ENCODE measurements around the gene PIH1D1.

The PIH1D1 gene

DNA sequence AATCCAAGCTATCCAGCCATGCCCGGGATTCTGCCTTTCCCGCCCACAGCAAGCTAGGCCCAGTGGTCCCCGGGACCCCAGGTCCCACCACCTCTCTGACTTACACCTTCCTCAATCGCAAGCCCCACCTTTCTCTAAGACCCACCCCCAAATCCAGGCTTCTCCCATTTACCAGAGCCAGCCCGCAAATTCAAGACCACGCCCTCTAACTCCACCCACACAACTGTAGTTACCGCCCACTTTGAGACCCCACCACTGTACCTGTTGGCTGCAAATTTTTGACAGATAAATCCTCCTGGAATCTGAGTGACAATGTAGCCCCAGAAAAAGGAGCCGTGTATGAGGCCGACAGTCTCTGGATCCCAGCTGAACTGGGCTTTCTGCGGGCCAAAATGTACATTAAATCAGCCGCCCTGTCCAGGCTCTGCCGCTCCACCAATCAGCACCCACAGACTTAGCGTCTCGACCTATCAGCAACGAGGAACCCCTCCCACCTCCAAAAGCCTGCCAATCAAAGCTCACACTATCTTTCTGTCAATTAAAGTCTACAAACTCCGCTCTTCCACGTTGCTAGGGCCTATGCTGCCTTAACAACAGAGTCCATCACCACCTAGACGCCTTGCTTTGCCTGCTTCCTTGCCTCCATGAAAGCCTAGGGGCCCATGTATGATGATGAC lies 16.6 kb downstream of the PIH1D1 start:
- no peak for DNase-seq (ENCODE audit: low spot score)

DNA sequence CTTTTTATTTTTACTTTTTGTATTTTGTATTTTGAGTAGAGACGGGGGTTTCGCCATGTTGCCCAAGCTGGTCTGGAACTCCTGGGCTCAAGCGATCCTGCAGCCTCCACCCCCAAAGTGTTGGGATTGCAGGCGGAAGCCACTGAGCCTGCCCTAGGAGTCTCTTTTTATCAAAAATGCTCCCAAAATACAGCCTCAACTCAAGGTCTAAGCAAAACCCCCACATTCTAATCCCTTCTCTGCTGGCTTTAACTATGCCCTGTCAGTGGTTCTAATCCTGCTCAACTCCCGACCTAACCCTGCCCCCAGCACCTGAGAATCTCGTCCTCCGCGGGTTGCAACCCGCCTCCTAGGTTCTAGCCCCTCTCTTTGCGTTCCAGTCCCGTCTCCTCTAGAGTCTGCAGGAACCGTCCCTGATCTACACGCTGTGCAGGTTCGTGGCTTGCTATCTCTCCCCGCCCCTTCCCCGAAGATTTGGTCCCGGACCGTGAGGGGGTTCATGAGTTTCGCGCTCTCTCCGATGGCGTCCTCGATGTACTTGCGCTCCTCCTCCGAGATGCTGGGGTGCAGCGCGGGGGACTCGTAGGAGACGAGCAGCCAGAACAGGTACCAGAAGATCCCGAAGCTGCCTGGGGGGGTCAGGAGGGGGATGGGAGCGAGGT lies 18.2 kb downstream of the PIH1D1 start:
- DNase-seq (ENCODE audit: low spot score) = no peak

DNA sequence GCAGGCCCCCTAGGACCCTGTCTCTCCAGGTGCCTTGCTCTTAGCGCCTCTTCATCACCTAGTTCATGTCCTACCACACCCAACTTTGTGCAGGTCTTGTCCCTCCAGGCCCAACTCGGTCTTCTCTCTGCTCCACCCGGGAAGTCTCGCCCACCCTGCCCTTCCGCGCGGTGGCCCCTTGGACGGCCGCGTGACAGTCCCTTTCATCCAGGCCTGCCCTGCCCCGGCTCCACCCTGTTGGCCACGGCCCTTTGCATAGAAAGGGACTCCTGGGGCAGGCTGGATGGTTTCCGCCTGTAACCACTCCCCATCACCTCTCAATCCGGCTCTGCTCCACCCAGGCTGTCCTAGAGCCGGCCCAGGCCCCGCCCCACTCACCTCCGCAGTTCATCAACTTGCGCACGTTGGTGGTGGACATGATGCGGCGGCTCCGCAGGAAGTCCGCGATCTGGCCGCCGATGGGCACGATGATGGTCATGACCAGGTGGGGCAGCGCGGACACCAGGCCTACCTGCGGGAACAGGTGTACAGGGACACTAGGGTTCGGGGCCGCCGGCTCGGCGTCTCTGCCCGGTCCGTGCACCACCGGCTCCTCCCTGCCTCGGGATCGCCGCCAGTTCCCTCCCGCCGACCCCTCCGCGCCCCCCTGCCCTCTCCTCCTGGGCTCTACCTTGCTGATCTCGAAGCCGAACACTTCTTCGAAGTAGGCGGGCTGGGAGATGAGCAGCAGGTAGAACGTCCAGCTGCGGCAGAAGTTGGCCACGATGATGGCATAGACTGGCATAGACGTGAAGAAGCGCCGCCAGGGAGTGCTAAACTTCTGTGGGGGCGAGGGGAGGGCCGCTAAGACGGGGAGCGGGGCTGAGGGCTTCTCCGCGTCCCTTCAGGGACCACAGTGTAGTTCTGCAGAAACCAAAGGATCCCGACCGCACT lies 19.2 kb downstream of the PIH1D1 start:
- DNase-seq (ENCODE audit: low spot score) = no peak

GRCh38 chr19:49431330-49431749 lies 20.3 kb downstream of the PIH1D1 start:
- no peak for DNase-seq (ENCODE audit: low spot score)

GRCh38 chr19:49430678-49431329 lies 20.8 kb downstream of the PIH1D1 start:
- DNase-seq (ENCODE audit: low spot score) = no peak

DNA sequence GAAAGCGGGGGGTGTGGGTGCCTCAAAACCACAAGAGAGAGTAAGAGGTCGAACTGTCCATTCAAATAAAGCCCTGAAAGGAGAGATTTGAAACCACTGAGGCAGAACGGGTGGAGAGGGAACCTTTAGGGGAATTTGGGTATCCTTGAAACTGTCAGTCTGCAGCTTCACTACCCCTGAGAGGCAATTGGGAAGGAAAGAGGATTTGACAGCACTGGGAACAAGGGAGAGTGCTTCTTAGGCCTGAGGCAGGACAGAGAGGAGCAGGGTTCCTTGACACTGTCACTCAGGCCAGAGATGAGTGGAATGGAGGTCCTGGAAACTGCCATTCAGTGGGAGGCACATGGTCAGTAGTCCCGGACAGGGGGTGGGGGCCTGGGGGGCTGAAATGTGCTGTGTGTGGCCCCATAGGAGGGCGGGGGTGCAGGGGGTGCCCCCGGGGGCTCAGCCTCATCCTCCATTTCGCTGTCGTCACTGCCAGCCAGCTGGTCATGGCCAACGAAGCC lies 21.4 kb downstream of the PIH1D1 start:
- no peak for DNase-seq (ENCODE audit: low spot score)

DNA sequence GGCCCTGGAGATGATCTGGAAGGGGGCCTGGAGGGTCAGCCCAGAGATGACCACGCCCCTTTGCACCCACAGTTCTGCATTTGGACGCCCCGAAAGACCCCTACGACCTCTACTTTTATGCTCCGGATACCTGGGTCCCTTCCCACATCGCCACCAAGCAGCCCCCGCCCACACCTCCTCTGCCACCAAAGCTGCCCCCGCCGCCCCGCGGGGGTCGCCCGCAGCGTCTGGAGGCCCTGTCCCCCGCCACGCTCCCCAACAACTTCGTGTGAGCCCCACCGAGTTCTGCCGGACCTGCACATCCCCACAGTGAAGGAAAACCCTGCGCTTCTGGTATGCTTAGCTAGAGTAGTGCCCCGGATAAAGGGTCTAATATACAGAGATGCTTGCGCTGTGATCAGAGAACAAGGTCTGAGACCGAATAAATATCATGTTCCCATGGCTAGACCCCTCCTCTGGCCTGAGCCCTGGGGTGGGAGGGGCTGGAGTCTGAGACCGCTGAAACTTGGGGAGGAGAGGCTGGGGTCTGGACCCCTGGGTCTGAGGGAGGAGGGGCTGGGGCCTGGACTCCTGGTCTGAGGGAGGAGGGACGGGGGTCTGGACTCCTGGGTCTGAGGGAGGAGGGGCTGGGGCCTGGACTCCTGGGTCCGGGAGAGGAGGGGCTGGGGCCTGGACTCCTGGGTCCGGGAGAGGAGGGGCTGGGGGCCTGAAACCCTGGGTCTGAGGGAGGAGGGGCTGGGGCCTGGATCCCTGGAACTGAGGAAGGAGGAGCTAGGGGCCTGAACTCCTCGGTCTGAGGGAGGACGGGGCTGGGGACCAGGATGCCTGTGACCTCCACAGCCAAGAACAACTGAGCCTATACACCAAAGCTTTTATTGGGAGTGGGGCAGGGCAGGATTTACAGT lies 22.8 kb downstream of the PIH1D1 start:
- no peak for DNase-seq (ENCODE audit: low spot score)

DNA sequence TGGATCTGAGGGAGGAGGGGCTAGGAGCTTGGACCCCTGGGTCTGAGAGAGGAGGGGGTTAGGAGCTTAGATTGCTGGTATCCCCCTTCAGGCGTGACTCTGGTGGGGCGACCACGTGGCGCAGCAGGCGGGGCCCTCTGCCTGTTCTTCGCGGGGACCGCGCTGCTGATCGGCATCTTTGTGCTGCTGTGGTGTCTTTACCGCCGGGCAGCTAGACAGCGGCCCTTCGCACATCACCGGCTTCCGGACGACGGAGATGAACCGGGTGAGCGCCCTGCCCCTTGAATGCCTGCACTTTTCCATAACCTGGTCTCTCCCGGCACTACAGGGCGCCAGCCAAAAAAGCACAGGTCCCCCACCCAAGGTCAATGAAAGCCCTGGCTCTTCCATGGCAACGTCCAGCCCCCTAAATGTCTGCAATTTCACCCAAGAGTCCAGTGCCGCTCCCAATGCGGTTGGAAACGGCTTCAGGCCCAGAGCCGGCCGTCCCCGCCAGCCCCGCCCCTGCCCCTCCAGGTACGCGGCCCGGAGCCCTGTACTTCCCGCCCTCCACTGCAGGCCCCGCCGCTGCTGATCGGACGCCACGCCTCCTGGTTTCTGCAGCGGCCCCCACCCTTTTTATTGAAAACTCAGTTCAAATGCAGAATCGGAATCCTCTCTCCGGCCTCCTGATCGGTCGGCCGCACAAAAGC lies 23.6 kb downstream of the PIH1D1 start:
- no peak for DNase-seq (ENCODE audit: low spot score)

- DNase-seq (ENCODE audit: low spot score) = no peak
Observed at GRCh38 chr19:49427339-49427738, 24.3 kb downstream of the PIH1D1 start.

- no peak for DNase-seq (ENCODE audit: low spot score)
Observed at GRCh38 chr19:49425922-49426592, 25.6 kb downstream of the PIH1D1 start.

GRCh38 chr19:49425178-49425577 lies 26.4 kb downstream of the PIH1D1 start, which contains the start of gene GFY:
Gene GFY (plus strand): TSS chr19:49425388. CDS start chr19:49426431, 1,043 bp downstream.
- no peak for DNase-seq (ENCODE audit: low spot score)

DNA sequence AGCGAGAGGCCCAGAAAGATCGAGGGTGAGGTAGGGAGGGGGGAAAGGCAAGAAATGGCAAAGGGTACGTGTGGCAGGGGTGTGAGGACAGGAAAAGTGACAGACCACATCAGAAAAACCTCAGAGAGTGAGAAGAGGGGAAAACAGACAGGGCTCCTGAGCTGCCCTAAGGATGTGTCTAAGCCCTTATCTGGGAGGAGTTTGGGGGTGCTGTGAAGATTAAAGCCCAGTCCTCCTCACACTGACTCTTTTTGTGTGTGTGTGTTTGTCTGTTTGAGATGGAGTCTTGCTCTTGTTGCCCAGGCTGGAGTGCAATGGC lies 27.7 kb downstream of the PIH1D1 start:
- no peak for DNase-seq (ENCODE audit: low spot score)

DNA sequence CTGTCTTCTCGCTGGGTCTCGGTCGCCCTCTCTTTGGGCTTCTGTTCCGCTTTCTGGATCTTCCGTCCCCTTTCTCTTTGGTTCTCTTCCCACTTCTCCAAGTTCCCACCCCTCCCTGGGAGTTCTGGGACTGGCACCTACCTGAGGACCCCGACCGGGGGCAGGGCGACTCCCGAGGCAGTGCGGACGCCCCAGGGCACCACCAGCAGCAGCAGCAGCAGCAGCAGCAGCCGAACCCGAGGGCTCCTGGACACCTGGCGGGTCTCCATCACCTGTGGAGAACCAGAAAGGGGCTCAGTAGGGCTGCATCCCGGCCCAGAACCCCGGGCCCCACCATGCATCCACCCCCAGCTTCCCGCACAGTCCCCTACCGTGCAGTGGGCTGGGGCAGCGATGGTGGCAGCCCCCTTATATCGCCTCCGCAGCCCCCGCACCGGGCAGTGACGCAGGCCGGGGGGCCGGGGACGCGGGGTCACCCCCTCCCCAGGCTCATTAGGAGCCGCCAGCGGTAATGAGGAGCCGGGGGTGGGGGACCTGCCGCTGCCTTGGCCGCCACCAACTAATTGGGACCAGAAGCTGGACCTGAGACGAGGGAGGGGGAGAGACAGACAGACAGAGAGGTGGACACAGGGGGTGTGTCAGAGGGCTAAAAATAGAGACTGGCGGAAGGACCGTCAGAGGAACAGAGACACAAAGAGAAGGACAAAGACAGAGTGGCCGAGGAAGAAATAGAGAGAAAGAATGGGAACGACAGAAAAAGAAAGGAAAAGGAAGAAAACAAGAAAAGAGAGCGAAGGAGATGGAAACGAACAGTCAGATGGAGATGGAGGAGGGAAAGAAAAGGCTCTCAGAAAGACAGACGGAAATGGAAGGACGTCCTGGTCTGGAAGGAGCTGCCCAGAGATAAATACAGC lies 28.3 kb downstream of the PIH1D1 start, which contains the start of gene PTH2:
TSS of gene PTH2 (minus strand) at position 371 of the 914 bp plus-strand sequence. CDS start at position 269, 102 bp downstream.
- DNase-seq (ENCODE audit: low spot score) = no peak

- DNase-seq (ENCODE audit: low spot score) = peak; percentile 70
Observed at GRCh38 chr19:49422407-49423070, 29.1 kb downstream of the PIH1D1 start.

- DNase-seq (ENCODE audit: low spot score) = no peak
Observed at GRCh38 chr19:49421878-49422202, 29.8 kb downstream of the PIH1D1 start.

- DNase-seq (ENCODE audit: low spot score) = peak; percentile 67
Observed at GRCh38 chr19:49421039-49421877, 30.4 kb downstream of the PIH1D1 start.

DNA sequence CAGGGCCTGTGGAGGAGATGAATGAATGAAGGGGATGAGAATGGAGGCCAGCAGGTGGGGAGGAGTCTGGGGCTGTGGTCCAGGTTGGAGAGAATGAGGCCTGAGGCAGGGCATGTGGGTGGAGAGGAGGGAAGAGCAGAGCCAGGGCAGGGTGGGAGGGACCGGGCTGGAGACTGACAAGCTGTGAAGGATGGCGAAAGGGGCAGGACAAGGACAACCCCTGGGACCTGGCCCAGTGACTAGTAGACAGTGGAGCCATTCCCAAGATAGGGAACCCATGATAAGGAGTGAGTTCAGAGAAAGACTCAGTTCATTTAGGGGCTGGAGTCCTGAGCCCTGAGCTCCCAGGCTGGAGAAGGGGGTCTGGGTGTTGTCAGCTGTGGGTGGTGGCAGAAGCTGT lies 31.4 kb downstream of the PIH1D1 start:
- DNase-seq (ENCODE audit: low spot score) = no peak

All from HuH-7.5 (cell line).